ENCODE measurements around the gene BCL7B.
"Not testable (repeated sequence)": the region's sequence is repeated elsewhere in the genome, so short reads cannot be mapped to it uniquely, and the experiment has no call there.

The BCL7B gene

DNA sequence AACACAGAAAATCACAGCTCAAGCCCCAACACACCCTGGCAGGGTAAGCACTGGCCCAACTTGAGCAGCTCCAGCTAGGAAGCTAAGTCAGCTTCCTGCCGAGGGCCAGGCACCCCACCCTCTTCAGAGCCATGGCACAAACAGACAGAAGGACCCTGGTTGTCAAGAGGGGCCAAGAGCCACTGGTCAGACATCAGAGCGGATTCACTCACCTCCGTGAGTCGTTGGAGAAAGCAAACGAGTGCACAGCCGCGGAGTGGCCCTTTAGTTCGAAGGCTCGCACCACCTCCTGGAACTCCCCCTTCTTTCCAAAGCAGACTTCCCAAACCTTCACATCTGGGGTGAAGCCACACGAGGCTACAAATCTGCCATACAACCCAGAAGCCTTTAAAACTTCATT lies 13.5 kb upstream of the BCL7B start:
- FAIRE-seq = no peak

DNA sequence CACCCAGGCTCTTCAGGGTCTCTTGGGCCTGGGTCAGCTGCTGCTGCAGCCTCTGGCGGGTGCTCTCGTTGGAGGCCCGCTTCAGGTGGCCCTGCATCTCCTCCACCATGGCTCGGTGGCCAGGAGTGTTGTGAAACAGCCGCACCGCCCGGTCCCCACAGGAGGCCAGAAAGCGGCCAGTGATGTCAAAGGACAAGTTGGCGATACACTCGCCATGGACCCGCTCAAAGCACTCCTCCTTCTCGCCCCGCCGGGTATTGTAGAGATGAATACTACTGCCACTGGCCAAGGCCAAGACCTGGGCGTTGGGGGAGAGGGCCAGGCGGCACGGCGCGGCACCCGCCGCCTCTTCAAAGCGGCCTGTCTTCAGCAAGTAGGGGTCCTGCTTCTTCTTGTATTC lies 13.0 kb upstream of the BCL7B start:
- no peak for FAIRE-seq

DNA sequence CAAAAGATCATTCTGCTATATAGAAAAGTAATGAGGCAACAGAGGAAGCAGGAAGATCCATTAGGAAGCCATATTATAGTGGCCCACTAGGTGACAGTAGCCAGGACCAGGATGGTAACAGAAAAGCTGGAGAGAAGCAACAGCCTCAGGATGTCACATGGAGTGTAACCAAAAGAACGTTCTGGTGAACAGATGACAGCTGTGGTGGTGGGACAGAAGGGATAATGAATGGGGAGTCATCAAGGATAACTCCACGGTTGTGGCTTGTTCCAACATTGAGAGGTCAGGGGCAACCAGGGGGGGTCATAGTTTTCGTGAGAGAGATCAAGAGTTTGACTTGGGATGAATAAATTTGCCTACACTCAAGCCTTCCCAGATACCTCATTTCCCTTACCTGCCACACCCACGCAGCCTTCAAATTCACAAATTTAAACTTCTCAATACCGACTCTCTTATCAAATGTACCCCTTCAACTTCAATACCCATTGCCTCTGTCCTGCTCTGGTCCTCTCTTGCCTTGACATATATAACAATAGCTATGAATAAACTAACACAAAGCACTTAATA lies 11.6 kb upstream of the BCL7B start:
- FAIRE-seq = no peak

DNA sequence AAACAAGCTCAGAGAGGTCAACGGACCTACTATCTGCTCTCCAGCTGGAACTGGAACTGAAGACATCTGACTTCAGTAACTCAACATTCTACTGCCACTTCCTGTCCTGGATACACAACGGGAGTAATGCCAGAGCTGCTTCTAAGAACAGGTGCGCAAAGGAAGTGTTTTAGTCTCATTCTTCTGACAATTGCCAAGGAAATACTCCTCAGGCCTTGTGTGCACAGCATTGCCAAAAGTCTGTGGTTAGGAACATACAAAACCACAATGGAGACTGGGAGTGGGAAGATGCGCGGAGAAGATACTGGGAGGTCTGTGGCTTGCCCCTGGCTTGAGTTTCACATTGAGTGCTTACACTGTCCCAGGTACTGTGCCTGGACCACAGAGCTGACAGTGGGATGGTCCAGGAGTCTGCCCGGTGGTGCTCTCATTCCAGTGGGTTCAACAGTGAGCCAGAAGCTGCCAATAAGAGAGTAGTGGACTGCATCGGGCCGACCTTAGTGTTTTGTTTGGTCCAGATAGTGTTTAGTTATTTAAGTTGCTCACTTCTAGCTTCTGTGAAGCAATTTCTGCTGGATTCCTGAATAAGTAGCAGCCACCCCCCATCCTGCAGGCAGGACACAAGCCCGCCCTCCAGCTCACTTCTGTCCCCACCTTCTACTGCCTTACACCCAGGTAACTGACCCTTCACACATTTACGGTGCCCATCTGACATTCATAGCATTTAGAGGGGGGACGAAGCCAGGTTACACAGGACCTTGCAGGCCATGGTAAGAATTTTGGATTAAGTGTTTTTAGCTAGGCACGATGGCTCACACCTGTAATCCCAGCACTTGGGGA lies 10.6 kb upstream of the BCL7B start:
- FAIRE-seq = no peak

DNA sequence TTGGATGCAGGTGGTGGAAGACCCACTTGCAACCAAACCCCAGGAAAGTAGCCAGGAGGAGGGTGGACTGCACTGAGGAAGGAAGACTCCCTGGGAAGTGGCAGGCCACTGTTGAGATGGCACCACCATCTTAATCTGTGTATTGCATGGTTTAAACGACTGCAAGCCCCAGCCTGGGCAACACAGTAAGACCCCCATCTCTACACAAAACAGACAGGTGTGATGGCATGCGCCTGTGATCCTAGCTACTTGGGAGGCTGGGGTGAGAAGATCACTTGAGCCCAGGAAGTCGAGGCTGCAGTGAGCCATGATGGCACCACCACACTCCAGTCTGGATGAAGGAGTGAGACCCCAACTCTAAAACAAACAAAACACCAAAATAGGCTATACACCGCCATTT lies 9.7 kb upstream of the BCL7B start:
- FAIRE-seq = no peak

DNA sequence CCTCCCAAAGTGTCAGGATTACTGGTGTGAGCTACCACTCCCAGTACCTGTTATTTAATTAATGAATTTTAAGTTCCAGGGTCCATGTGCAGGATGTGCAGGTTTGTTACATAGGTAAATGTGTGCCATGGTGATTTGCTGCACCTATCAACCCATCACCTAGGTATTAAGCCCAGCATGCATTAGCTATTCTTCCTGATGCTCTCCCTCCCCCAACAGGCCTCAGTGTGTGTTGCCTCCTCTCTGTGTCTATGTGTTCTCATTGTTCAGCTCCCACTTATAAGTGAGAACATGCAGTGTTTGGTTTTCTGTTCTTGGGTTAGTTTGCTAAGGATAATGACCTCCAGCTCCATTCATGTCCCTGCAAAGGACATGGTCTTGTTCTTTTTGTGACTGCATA lies 8.9 kb upstream of the BCL7B start:
- FAIRE-seq = not testable (repeated sequence)

DNA sequence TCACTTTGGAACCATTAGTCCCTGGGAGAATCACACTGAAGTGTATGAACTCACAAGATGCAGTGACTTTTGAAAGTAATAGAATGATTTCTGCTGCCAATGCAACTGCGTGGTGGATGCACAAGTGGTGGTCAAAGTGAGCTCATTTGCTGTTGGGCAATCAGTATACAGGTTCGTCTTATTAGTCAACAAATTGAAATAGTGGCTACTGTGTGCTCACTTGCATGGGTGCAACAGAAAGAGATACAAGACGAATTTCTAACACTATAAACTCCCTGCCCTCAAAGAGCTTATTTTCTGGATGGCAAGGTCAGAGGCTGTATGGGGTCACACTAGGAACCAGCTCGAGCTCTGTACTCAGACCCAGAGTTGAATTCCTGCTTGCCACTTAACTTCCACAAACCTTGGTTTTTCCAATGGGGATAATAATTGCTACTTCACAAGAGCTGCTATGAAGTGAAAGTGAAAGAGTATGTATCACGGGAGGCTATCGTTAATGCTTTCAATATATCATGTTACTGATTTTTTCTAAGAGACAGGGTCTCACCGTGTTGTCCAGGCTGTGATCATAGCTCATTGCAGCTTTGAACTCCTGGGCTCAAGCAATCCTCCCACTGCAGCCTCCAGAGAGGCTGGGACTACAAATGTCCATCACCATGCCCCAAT lies 8.3 kb upstream of the BCL7B start:
- no peak for FAIRE-seq

DNA sequence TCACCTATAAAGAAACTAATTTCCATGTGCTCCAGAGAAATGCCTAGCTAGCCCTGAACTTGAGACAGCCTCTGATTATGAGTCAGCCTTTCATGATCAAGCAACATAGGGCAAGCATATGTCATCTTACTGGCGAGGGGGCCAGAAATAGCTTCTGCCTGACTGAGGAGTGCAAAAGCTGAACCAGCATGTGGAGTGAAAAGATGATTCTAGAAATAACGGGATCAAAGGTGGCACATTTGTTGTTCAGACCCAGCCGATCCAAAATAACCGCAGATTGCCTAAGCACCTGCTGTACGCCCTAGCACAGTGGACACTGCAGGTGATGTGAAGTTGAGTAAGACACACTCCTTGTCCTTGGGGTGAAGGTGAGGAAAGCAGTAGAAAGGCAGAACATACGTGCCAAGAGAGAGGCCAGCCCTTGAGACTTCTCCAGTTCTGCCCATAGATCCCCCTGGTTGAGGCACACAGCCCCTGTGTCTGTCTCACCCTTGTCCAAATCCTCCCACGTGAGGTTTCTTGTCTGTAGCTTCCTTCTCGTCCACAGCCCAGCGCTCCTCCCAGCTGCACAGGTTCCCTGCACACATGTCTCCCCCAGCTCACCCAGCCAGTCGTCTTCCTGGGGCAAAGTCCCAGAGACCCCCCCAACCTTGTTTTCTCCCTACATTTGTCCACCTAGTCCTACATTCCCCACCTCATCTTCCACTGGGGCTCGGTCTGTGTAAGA lies 2.8 kb upstream of the BCL7B start:
- FAIRE-seq = no peak

DNA sequence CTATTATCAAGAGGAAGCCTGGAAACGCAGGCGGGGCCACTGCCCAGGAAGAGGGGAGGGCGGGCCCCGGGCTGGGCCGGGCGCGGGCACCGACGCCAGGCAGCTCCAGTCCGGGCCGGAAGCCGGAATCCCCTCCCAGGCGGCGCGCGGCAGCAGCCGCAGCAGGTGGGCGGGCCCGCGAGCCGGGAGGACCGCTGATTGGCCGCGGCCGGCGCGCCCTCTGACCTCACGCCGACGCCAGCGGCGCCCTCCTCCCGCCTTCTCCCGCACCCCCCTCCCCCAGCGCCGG lies 438 bp downstream of the BCL7B start:
- FAIRE-seq = no peak

DNA sequence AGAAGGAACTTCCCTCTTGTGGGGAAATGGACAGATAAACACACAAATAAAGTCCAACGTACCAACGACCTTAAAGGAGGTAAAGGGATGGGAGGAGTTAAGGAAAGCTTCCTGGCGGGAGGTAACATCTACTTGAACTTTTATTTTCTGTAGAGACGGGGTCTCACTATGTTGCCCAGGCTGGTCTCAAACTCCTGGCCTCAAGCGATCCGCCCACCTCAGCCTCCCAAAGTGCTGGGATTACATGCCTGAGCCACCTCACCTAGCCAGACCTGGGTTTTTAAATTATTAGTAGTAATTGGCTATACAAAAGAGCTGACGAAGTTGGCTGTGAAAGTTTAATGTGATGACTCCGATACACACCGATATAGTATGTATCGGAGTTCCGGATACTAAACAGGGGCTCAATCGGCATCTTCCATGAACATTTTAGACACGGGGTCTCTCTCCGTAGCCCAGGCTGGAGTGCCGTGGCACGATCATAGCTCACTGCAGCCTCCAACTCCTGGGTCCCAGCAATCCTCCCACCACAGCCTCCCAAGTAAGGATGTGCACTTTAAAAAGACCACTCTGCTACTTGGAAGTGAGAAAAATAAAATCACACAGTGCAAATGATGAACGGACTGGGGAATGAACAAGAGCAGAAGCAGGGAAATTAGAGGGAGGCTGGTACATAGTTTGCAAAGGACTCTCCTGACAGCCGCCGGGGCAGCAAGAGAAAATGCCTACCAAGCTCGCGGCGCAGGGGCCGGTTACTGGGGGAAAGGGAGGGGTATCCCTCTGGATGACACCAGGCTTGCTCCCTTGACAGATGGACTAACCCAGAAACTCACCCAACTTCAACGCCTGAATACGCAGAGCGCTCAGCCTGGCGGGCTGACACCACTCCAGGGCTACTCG lies 1.0 kb downstream of the BCL7B start:
- FAIRE-seq = no peak

DNA sequence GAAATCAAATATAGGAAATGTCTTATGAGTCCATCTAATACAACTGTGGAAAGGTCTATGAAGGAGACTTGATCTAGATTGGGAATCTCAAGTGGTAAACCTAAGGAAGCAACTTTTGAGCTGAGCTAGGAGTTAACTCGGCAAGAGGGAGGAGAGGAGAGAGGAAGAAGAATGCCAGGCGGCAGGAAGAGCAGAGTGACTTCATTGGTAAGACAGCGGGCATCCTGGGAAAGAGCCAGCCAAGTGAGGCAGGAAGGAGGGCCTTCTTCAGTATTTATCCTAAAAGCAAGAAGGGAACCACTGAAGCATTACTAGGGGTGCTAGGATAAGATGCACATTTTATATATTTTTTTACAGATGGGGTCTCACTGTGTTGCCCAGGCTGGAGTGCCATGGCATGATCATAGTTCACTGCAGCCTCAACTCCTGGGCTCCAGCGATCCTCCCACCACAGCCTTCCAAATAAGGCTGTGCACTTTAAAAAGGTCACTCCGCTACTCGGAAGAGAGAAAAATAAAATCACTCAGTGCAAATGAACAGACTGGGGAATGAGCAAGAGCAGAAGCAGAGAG lies 2.0 kb downstream of the BCL7B start:
- FAIRE-seq = no peak

DNA sequence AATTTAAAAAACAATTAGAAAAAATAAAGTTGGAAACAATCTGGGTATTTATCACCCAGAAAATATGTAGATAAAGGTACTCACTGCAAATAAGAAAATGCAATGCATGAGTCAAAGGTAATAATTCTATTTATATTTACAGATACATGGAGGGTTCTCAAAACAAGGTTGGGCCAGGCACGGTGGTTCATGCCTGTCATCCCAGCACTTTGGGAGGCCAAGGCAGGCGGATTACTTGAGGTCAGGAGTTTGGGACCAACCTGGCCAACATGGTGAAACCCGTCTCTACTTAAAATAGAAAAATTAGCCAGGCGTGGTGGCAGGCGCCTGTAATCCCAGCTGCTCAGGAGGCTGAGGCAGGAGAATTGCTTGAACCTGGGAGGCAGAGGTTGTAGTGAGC lies 7.4 kb downstream of the BCL7B start:
- FAIRE-seq = not testable (repeated sequence)

DNA sequence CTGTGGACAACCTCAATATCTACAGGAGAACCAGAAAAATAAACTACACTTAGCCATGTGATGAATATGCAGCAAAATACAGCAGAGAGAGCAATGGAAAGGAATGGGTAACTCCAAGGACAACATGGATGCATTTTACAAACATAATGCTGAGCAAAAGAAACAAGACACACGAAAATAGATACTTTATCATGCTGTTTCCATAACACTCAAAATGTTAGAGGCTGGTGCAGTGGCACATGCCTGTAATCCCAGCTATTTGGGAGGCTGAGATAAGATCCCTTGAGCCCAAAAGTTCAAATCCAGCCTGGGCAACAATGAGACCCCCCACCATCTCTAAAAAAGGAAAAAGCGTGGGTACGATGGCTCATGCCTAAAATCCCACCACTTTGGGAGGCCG lies 8.3 kb downstream of the BCL7B start:
- no peak for FAIRE-seq

DNA sequence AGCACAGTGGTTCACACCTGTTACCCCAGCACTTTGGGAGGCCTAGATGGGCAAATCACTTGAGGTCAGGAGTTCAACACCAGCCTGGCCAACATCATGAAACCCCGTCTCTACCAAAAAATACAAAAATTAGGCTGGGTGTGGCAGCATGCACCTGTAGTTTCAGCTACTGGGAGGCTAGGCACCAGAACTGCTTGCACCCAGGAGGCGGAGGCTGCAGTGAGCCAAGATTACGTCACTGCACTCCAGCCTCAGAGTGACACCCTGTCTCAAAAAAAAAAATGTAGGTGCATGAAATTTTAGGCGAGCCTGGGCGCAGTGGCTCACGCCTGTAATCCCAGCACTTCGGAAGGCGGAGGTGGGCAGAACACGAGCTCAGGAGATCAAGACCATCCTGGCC lies 9.6 kb downstream of the BCL7B start:
- FAIRE-seq = no peak

DNA sequence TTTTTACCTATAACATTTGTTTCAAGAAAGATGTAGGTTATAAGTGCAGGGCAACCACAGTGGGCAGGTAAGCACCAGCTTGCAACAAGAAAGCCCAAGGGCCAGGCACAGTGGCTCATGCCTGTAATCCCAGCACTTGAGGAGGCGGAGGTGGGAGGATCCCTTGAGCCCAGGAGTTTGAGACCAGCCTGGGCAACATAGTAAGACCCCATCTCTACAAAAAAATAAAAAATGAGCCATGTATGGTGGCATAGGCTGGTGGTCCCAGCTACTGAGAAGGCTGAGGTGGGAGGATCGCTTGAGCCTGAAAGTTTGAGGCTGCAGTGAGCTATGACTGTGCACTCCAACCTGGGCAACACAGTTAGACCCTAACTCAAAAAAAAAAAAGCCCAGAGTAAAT lies 12.8 kb downstream of the BCL7B start:
- no peak for FAIRE-seq

DNA sequence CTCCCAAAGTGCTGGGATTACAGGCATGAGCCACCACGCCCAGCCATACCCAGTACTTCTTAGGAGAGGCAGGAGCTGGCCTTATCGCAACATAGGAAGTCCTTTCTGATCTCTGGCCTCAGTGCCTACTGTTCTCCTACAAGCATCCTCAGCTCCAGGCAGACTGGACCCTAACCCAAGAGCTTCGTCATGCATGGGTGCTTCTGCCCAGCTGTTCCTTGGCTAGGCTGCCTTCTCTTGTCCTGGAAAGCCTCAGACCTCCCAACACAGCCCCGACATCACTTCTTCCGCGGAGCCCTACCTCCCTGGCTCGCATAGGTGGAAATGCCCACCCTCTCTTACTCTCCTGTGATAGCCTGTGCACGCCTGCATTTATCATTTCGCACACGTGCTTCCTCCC lies 15.8 kb downstream of the BCL7B start:
- FAIRE-seq = no peak

DNA sequence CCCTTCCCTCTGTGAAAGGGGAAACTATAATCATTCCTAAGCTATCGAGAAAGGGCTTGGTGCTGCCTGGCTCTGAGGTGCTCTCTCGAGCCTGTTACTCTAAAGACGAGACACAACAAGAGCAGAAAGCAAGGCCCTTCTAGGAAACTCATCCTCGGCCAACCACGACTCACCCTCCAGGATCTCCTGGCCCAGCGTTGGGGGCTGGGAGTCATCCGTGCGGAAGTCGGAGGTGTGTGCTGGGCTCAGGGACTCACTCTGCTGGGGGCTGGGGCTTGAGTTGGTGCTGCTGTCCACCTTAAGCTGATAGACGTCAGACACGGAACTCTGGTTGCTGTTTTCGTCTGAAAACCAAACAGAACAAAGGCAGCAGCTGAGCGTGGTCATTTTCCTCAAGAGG lies 17.8 kb downstream of the BCL7B start:
- no peak for FAIRE-seq

DNA sequence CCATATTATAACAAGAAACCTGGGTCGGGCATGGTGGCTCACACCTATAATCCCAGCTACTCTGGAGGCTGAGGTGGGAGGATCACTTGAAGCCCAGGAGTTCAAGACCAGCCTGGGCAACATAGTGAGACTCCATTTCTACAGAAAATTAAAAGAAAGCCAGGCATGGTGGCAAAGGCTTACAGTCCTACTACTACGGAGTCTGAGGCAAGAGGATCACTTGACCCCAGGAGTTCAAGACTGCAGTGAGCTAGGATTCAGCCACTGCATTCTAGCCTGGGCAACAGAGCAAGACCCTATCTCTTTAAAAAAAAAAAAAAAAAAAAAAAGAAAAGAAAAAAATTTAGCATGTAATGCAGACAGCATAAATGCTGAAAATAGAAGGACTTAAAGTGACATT lies 19.0 kb downstream of the BCL7B start:
- FAIRE-seq = not testable (repeated sequence)

DNA sequence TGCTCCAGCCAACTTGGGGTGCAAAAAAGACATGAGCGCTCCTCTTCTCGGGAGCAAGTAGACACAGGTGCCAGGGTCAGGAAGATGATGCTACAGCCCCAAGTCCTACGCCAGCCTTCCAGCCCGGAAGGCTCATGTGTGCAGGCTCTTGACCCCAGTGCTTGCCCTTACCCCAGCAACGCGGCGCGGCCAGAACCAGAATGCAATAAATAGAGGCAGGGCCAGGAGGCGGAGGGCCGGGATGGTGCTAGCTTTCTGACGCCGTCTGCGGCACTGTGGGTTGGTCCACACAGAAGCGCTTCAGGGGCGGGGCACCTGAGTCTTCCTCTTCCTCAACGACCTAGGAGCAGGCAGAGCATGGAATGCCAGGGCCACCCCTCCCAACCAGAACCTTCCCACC lies 20.4 kb downstream of the BCL7B start:
- FAIRE-seq = no peak

DNA sequence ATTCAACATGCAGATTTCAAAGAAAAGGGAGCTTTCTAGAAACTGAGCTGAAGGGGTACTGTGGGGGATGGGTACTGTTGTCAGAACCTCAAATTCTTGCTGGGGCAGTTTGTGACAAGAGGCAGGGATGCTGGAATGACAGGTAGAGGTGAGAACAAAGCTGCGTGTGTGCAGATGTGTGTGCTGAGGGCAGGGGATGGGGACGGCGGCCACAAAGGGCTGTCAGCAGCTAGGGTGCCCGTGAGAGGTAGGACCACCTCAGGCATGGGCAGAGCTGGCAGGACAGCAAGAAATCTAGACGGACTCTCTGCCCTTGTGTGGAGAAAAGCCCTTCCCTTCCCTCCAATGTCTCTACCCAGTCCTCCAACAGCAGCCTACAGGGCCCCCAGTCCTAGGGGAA lies 21.0 kb downstream of the BCL7B start:
- no peak for FAIRE-seq

DNA sequence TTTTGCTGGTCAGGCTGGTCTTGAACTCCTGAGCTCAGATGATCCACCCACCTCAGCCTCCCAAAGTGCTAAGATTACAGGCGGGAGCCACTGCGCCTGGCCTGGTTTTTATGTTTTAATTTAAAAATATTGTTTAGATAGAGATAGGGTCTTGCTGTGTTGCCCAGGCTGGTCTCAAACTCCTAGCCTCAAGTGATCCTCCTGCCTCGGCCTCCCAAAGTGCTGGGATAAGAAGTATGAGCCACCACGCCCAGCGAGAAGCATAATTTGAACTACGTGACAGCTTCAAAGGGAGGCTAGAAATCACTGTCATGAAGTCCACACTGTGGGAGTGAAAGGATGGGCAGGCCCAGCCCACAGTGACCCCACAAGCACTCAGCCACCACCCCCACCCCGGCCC lies 21.6 kb downstream of the BCL7B start:
- FAIRE-seq = not testable (repeated sequence)

DNA sequence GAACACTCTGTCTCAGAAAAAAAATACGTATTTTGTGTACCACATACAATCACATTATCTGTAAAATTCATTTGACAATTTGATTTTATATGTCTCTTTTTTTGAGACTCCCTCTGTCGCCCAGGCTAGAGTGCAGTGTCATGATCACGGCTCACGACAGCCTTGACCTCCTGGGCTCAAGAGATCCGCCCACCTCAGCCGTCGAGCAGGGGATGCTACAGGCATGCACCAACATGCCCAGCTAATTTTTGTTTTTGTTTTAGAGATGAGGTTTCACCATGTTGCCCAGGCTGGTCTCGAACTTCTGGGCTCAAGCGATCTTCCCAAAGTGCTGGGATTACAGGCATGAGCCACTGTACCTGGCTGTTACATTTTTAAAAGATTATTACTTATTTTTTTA lies 23.7 kb downstream of the BCL7B start:
- no peak for FAIRE-seq

Data from colon (tissue), 2 donors.